Activated CD4-positive, alpha-beta T cell treated with anti-CD3 and anti-CD28 coated beads, Interleukin-2, amount 10 ng/mL, durations not matched to agents 24 days and 14 days (primary cell): ENCODE measurements around the gene NECAB2. TPM values are rescaled to one million over a fixed set of nuclear protein-coding genes. Genes with fewer than 3 reads are reported as not detected.

Experiments
- DNase-seq: peaks from one replicate; pipeline ENCODE4 v3.0.0; 2022
- H3K27ac Mint-ChIP-seq: one replicate; pipeline ENCODE4 v1.8.0; 2022; ENCODE audit warnings: mild to moderate bottlenecking, mixed read lengths
- H3K27me3 Mint-ChIP-seq: one replicate; pipeline ENCODE4 v1.8.0; 2022; ENCODE audit warnings: mixed read lengths
- H3K36me3 Mint-ChIP-seq: one replicate; pipeline ENCODE4 v1.8.0; 2022; ENCODE audit warnings: low read depth, mild to moderate bottlenecking, mixed read lengths
- H3K4me1 Mint-ChIP-seq: one replicate; pipeline ENCODE4 v1.8.0; 2021; ENCODE audit warnings: mixed read lengths
- H3K4me3 Mint-ChIP-seq: one replicate; pipeline ENCODE4 v1.8.0; 2022; ENCODE audit warnings: mild to moderate bottlenecking, moderate library complexity, mixed read lengths
- H3K9me3 Mint-ChIP-seq: one replicate; pipeline ENCODE4 v1.8.0; 2021; ENCODE audit warnings: mixed read lengths
- intact Hi-C: fragments of 100-400 bp; cut with micrococcal nuclease; formaldehyde crosslinking; loops from one replicate; pipeline ENCODE4 v1.15.1; 2023
- total RNA-seq: library from RNA; stranded (reverse); gene quantifications from 2 replicates; pipeline ENCODE4 v1.2.3, GENCODE V29; 2022

Gene NECAB2
- not detected in 2 replicates for total RNA-seq

- Mint-ChIP-seq H3K4me1 (peaks cover 4% of the 10 kb centered on the region), H3K9me3 (no peaks in the 10 kb centered on the region), H3K27ac (no peak within 1 kb of the TSS), H3K27me3 (peaks cover 15% of the 10 kb centered on the region), H3K4me3 (peak within 1 kb of the TSS; percentile 11), H3K36me3 (no peaks in the 10 kb centered on the region)
- intact Hi-C loops, result no loop called here
- DNase-seq, result peak; percentile 67
Measured at GRCh38 chr16:83967838-83968305, at the start of gene NECAB2. NECAB2 (plus strand) TSS chr16:83968244; CDS start chr16:83968649, 405 bp downstream.

GRCh38 chr16:83920894-83921491, 47.1 kb upstream of the NECAB2 start:
- peaks cover 3% of the 10 kb centered on the region for H3K9me3 Mint-ChIP-seq
- no peaks in the 10 kb centered on the region for H3K27me3 Mint-ChIP-seq
- no peak for DNase-seq
- H3K4me3 Mint-ChIP-seq, result no peak overlapping the region
- intact Hi-C loops, result no loop called here
- H3K36me3 Mint-ChIP-seq, result peaks cover 27% of the 10 kb centered on the region
- H3K4me1 Mint-ChIP-seq, result no peaks in the 10 kb centered on the region
- no peak overlapping the region for H3K27ac Mint-ChIP-seq

GRCh38 chr16:83923581-83924365, 44.3 kb upstream of the NECAB2 start:
- Mint-ChIP-seq H3K27ac (no peak overlapping the region), H3K4me3 (no peak overlapping the region), H3K27me3 (no peaks in the 10 kb centered on the region), H3K9me3 (no peaks in the 10 kb centered on the region), H3K4me1 (no peaks in the 10 kb centered on the region), H3K36me3 (peaks cover 9% of the 10 kb centered on the region)
- no peak for DNase-seq
- intact Hi-C loops, result no loop called here

GRCh38 chr16:83924686-83925085, 43.4 kb upstream of the NECAB2 start:
- intact Hi-C loops, result no loop called here
- H3K4me1 Mint-ChIP-seq, result no peaks in the 10 kb centered on the region
- DNase-seq, result no peak
- no peak overlapping the region for H3K4me3 Mint-ChIP-seq
- H3K27ac Mint-ChIP-seq, result no peak overlapping the region
- H3K36me3 Mint-ChIP-seq, result peaks cover 2% of the 10 kb centered on the region
- H3K27me3 Mint-ChIP-seq, result no peaks in the 10 kb centered on the region
- H3K9me3 Mint-ChIP-seq, result no peaks in the 10 kb centered on the region

- H3K4me1 Mint-ChIP-seq, result no peaks in the 10 kb centered on the region
Measured at GRCh38 chr16:83925095-83925905, 42.7 kb upstream of the NECAB2 start.

GRCh38 chr16:83925957-83926725, 41.9 kb upstream of the NECAB2 start:
- Mint-ChIP-seq H3K27me3 (no peaks in the 10 kb centered on the region), H3K4me1 (no peaks in the 10 kb centered on the region), H3K4me3 (no peak overlapping the region), H3K9me3 (no peaks in the 10 kb centered on the region), H3K27ac (no peak overlapping the region), H3K36me3 (no peaks in the 10 kb centered on the region)
- intact Hi-C loops, result no loop called here
- DNase-seq, result no peak

More at GRCh38 chr16:83925095-83925905, 42.7 kb upstream of the NECAB2 start:
- no peaks in the 10 kb centered on the region for H3K27me3 Mint-ChIP-seq
- DNase-seq, result no peak
- H3K27ac Mint-ChIP-seq, result no peak overlapping the region
- no peaks in the 10 kb centered on the region for H3K36me3 Mint-ChIP-seq
- intact Hi-C loops, result no loop called here
- no peak overlapping the region for H3K4me3 Mint-ChIP-seq
- no peaks in the 10 kb centered on the region for H3K9me3 Mint-ChIP-seq

GRCh38 chr16:83926726-83927397, 41.2 kb upstream of the NECAB2 start:
- Mint-ChIP-seq H3K4me1 (no peaks in the 10 kb centered on the region), H3K27ac (no peak overlapping the region), H3K9me3 (no peaks in the 10 kb centered on the region), H3K27me3 (no peaks in the 10 kb centered on the region), H3K36me3 (no peaks in the 10 kb centered on the region), H3K4me3 (no peak overlapping the region)
- intact Hi-C loops, result no loop called here
- peak; percentile 89 for DNase-seq

- intact Hi-C loops, result no loop called here
- Mint-ChIP-seq H3K4me3 (no peak overlapping the region), H3K4me1 (no peaks in the 10 kb centered on the region), H3K36me3 (no peaks in the 10 kb centered on the region), H3K9me3 (no peaks in the 10 kb centered on the region), H3K27me3 (no peaks in the 10 kb centered on the region), H3K27ac (no peak overlapping the region)
- no peak for DNase-seq
Measured at GRCh38 chr16:83928341-83929055, 39.5 kb upstream of the NECAB2 start.

GRCh38 chr16:83929811-83930555, 38.1 kb upstream of the NECAB2 start:
- Mint-ChIP-seq H3K9me3 (no peaks in the 10 kb centered on the region), H3K4me3 (no peak overlapping the region)
- intact Hi-C loops, result no loop called here

GRCh38 chr16:83930730-83931500, 37.1 kb upstream of the NECAB2 start:
- no peaks in the 10 kb centered on the region for H3K27me3 Mint-ChIP-seq
- no peaks in the 10 kb centered on the region for H3K36me3 Mint-ChIP-seq
- H3K4me3 Mint-ChIP-seq, result no peak overlapping the region
- no peaks in the 10 kb centered on the region for H3K9me3 Mint-ChIP-seq
- intact Hi-C loops, result no loop called here
- no peak for DNase-seq
- no peaks in the 10 kb centered on the region for H3K4me1 Mint-ChIP-seq
- H3K27ac Mint-ChIP-seq, result no peak overlapping the region

More at GRCh38 chr16:83929811-83930555, 38.1 kb upstream of the NECAB2 start:
- Mint-ChIP-seq H3K36me3 (no peaks in the 10 kb centered on the region), H3K27me3 (no peaks in the 10 kb centered on the region), H3K27ac (no peak overlapping the region), H3K4me1 (no peaks in the 10 kb centered on the region)
- DNase-seq, result no peak

GRCh38 chr16:83931556-83931955, 36.5 kb upstream of the NECAB2 start:
- intact Hi-C loops, result no loop called here
- H3K9me3 Mint-ChIP-seq, result no peaks in the 10 kb centered on the region
- H3K4me1 Mint-ChIP-seq, result no peaks in the 10 kb centered on the region
- no peak overlapping the region for H3K4me3 Mint-ChIP-seq
- no peaks in the 10 kb centered on the region for H3K27me3 Mint-ChIP-seq
- no peak overlapping the region for H3K27ac Mint-ChIP-seq
- no peaks in the 10 kb centered on the region for H3K36me3 Mint-ChIP-seq
- DNase-seq, result no peak
